Smooth muscle cell (in vitro differentiated cells): ENCODE measurements around the gene ADA. TPM values are rescaled to one million over a fixed set of nuclear protein-coding genes. Genes with fewer than 3 reads are reported as not detected.
A peak's percentile ranks its signal among the peaks of the same experiment; 100 is the strongest.
"Not testable (repeated sequence)": the region's sequence is repeated elsewhere in the genome, so short reads cannot be mapped to it uniquely, and the experiment has no call there.

ENCODE experiments used
- DNase-seq: peaks from one replicate; lab custom pipeline; 2025; ENCODE audit not compliant: unreplicated experiment; lab: John Stamatoyannopoulos, UW
- H2AFZ ChIP-seq: fragments of 200-600 bp; sonication (generic); 2 replicates; pipeline ENCODE4 v1.6.0; 2016; ENCODE audit warnings: antibody characterized with exemption, low read depth, mild to moderate bottlenecking
- H3F3A ChIP-seq: fragments of 200-600 bp; sonication (generic); 2 replicates; pipeline ENCODE4 v1.6.0; 2017; ENCODE audit warnings: antibody characterized with exemption, low read depth
- H3K27ac ChIP-seq: fragments of 200-600 bp; sonication (generic); 2 replicates; pipeline ENCODE4 v1.5.1; 2016; ENCODE audit warnings: low read depth, mild to moderate bottlenecking
- H3K27me3 ChIP-seq: fragments of 200-600 bp; sonication (generic); 2 replicates; pipeline ENCODE4 v1.6.1; 2016; ENCODE audit warnings: low read depth, mild to moderate bottlenecking
- H3K36me3 ChIP-seq: fragments of 200-600 bp; sonication (generic); 2 replicates; pipeline ENCODE4 v1.5.1; 2016; ENCODE audit warnings: low read depth
- H3K4me1 ChIP-seq: fragments of 200-600 bp; sonication (generic); 2 replicates; pipeline ENCODE4 v1.5.1; 2016; ENCODE audit warnings: low read depth
- H3K4me2 ChIP-seq: fragments of 200-600 bp; sonication (generic); 2 replicates; pipeline ENCODE4 v1.6.0; 2016; ENCODE audit warnings: mild to moderate bottlenecking
- H3K4me3 ChIP-seq: fragments of 200-600 bp; sonication (generic); 2 replicates; pipeline ENCODE4 v1.5.1; 2016; ENCODE audit warnings: mild to moderate bottlenecking
- H3K79me2 ChIP-seq: fragments of 200-600 bp; sonication (generic); 2 replicates; pipeline ENCODE4 v1.6.0; 2016; ENCODE audit warnings: low read depth, mild to moderate bottlenecking
- H3K9ac ChIP-seq: fragments of 200-600 bp; sonication (generic); 2 replicates; pipeline ENCODE4 v1.6.0; 2016; ENCODE audit warnings: low read depth
- H3K9me3 ChIP-seq: fragments of 200-600 bp; sonication (generic); replicated peaks from 2 replicates; pipeline ENCODE4 v1.5.1; 2016; ENCODE audit warnings: low read depth
- H4K20me1 ChIP-seq: fragments of 200-600 bp; sonication (generic); 2 replicates; pipeline ENCODE4 v1.6.0; 2016; ENCODE audit warnings: low read depth
- WGBS: methylation state at CpG from one replicate; pipeline ENCODE4 v1.1.7; 2016; ENCODE audit warnings: low lambda C conversion rate; 5-methylcytosine and 5-hydroxymethylcytosine counted together
- polyA plus RNA-seq: library from polyadenylated mRNA; unstranded; fragments of >200 nt; fragmentation: Nextera tagmentation; extraction: Ambion mirVana; gene quantifications from 2 replicates; pipeline ENCODE4 v1.2.1, GENCODE V29; 2016
- total RNA-seq: library from RNA; depleted of rRNA; stranded (reverse); fragments of >200 nt; gene quantifications from 2 replicates; pipeline ENCODE4 v1.2.3, GENCODE V29; 2014
- TF ChIP-seq, protein P1 (sequence below): fragments of 200-600 bp; sonication (generic); IDR thresholded peaks from 2 replicates; pipeline ENCODE4 v1.5.1; 2017; ENCODE audit warnings: borderline replicate concordance, mild to moderate bottlenecking, antibody characterized with exemption; ENCODE audit not compliant: insufficient read depth, poor library complexity, severe bottlenecking

The ADA gene
- total and polyA plus RNA-seq, 2 experiments from 2014 or later, result 28.4 to 35.2 TPM

- Histone ChIP-seq H3K4me2 (no peak overlapping the region), H4K20me1 (no peaks in the 10 kb centered on the region), H3K9me3 (no peaks in the 10 kb centered on the region), H2AFZ (peak overlapping the region; percentile 39), H3K9ac (no peak overlapping the region), H3K4me3 (no peak overlapping the region), H3K79me2 (no peaks in the 10 kb centered on the region), H3K27ac (peak overlapping the region; percentile 42), H3K27me3 (no peaks in the 10 kb centered on the region), H3K4me1 (peaks cover 5% of the 10 kb centered on the region), H3K36me3 (no peaks in the 10 kb centered on the region), H3F3A (no peaks in the 10 kb centered on the region)
- 55% methylated on average over 12 of the region's 12 CpGs for WGBS
- TF ChIP-seq, protein P1, sequence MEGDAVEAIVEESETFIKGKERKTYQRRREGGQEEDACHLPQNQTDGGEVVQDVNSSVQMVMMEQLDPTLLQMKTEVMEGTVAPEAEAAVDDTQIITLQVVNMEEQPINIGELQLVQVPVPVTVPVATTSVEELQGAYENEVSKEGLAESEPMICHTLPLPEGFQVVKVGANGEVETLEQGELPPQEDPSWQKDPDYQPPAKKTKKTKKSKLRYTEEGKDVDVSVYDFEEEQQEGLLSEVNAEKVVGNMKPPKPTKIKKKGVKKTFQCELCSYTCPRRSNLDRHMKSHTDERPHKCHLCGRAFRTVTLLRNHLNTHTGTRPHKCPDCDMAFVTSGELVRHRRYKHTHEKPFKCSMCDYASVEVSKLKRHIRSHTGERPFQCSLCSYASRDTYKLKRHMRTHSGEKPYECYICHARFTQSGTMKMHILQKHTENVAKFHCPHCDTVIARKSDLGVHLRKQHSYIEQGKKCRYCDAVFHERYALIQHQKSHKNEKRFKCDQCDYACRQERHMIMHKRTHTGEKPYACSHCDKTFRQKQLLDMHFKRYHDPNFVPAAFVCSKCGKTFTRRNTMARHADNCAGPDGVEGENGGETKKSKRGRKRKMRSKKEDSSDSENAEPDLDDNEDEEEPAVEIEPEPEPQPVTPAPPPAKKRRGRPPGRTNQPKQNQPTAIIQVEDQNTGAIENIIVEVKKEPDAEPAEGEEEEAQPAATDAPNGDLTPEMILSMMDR, result no peak
- DNase-seq, result no peak
Measured at GRCh38 chr20:44678990-44679611, 27.6 kb upstream of the ADA start.

DNA sequence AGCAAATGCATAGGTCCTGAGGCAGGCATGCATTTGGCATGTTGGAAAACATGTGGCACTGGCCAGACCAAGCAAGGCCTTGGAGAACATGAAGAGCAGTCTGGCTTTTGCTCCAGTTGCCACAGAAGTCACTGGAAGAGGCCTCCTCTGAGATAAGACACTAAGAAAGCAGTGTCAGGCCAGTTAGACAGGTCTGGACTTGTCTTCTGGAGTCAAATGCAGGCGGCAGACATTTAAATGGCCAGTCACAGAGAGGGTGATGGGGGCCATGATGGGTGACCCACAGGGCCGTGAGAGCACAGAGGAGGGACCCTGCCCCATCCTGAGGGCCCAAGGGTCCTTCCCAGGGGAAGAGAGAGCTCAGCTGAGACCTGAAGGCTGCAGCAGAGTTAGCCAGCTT is 26.7 kb upstream of the ADA start:
- no peaks in the 10 kb centered on the region for H3K79me2 ChIP-seq
- peak overlapping the region; percentile 34 for H3K4me2 ChIP-seq
- DNase-seq, result no peak
- H3K36me3 ChIP-seq, result no peaks in the 10 kb centered on the region
- WGBS, result 46% methylated on average over 2 of the region's 2 CpGs
- no peaks in the 10 kb centered on the region for H3F3A ChIP-seq
- H3K9me3 ChIP-seq, result no peaks in the 10 kb centered on the region
- H3K9ac ChIP-seq, result no peak overlapping the region
- H4K20me1 ChIP-seq, result no peaks in the 10 kb centered on the region
- TF ChIP-seq, protein P1, result no peak
- peak overlapping the region; percentile 86 for H2AFZ ChIP-seq
- H3K27ac ChIP-seq, result peak overlapping the region; percentile 42
- peaks cover 5% of the 10 kb centered on the region for H3K4me1 ChIP-seq
- no peak overlapping the region for H3K4me3 ChIP-seq
- H3K27me3 ChIP-seq, result no peaks in the 10 kb centered on the region

DNA sequence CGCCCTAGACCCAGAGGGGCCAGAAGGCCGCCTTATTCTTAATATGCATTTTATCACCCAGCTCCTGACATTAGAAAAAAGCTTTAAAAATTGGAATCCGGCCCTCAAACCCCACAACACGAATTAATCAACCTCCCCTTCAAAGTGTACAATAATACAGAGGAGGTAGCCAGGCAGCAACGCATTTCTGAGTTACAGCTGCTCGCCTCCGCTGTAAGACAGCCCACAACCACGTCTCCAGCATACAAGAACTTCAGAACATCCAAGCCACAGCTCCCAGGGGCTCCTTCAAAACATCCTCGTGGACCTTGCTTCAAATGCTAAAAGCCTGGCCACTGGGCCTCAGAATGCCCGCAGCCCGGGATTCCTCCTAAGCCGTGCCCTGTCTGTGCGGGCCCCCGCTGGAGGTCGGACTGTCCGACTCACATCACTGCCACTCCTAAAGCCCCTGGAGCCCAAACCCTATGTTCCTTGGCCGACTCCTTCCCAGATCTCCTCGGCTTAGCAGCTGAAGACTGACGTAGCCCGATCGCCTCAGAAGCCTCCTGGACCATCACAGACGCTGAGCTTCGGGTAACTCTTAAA is 20.9 kb upstream of the ADA start:
- H3K4me1 ChIP-seq, H3K27me3 ChIP-seq, H3K79me2 ChIP-seq, H3F3A ChIP-seq, H3K36me3 ChIP-seq, H3K27ac ChIP-seq, H3K4me2 ChIP-seq, DNase-seq, H4K20me1 ChIP-seq, H3K9ac ChIP-seq, H2AFZ ChIP-seq, H3K9me3 ChIP-seq, H3K4me3 ChIP-seq: not testable (repeated sequence)
- WGBS, result 94% methylated on average over 23 of the region's 23 CpGs

DNA sequence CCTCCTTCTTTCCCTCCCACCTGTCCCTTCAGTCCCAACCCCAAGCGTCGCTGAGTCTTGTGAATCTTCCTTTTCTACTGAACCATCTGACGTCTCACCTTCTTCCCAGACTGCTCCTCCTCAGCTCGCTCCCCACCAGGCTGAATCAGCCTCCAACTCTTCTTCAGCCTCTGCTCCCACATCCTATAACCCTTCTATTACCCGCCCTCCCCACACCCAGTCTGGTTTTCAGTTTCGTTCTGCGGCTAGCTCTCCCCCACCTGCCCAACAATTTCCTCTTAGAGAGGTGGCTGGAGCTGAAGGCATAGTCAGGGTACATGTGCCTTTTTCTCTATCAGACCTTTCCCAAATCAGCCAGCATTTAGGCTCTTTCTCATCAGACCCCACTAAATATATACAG is 20.0 kb upstream of the ADA start:
- H3K27ac ChIP-seq, H3K4me3 ChIP-seq, H3K79me2 ChIP-seq, H3K9ac ChIP-seq, H4K20me1 ChIP-seq, H2AFZ ChIP-seq, H3K27me3 ChIP-seq, H3K4me2 ChIP-seq, H3K9me3 ChIP-seq, H3K4me1 ChIP-seq, DNase-seq, H3K36me3 ChIP-seq, H3F3A ChIP-seq: not testable (repeated sequence)
- WGBS, result 97% methylated on average over 6 of the region's 7 CpGs

DNA sequence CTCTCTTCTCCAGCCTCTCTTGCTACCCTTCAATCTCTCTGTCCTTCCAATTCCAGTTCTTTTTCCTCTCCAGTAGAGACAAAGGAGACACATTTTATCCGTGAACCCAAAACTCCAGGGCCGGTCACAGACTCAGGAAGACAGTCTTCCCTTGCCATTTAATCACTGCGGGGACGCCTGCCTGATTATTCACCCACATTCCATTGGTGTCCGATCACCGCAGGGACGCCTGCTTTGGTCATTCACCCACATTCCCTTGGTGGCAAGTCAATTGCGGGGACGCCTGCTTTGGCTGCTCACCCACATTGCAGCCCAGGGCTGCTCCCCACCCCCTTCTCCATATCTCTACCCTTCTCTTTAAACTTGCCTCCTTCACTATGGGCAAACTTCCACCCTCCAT is 19.4 kb upstream of the ADA start:
- H3K4me2 ChIP-seq, result peak overlapping the region; percentile 32
- not testable (repeated sequence) for H3K36me3 ChIP-seq, H3K79me2 ChIP-seq, H2AFZ ChIP-seq, H3K27ac ChIP-seq, H3K4me1 ChIP-seq, DNase-seq, H3F3A ChIP-seq, H3K4me3 ChIP-seq, H3K9me3 ChIP-seq, H3K9ac ChIP-seq, H3K27me3 ChIP-seq, H4K20me1 ChIP-seq
- 31% methylated on average over 9 of the region's 9 CpGs for WGBS
